ENCODE data around the gene MICAL2. TPM values are rescaled to one million over a fixed set of nuclear protein-coding genes. Genes with fewer than 3 reads are reported as not detected.

MICAL2 gene
- polyA plus RNA-seq, 3 donors = 7.9 to 13.2 (median 9.8) TPM

GRCh38 chr11:12222055-12222792, 111.8 kb downstream of the MICAL2 start:
- H3K27ac ChIP-seq (ENCODE audit: low read depth, low read length) = no peak overlapping the region
- WGBS, 3 donors = 63 to 86% (median 64%) methylated on average over 17 of the region's 17 CpGs

DNA sequence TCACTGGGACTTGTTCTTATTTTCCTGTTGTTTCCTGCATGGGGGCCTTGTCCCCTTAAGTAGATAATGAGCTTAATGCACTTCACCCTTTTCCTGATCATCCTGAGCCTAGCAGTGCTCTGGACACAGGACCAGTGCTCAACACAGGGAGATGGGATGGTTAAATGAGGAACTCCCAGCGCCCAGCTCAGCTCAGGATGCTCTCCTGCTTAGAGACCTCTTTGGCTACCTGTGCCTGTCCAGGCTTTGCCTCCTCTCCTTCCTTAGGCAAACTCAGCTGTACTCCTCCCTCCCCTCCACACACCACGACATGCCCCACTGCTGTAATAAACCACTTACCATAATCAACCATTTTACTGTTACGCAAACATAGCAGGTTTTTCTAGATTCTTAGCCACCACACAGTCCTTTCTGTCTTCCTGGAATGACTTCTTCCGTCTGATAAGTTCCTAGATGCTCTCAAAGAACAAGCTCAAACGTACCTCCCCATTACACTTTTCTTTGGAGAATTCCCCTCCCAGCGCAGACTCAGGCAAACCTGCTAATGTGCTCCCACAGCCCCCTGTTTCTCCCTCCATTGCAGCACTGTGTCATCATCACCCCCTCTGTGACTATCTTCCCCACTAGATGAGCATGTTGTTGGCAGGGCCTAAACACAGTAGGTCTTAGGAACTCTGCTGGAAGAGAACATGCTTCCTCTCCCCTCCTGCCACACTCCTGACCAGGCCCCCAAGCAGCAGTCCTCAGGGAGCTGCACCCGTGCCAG, 113.6 kb downstream of the MICAL2 start:
- no peak overlapping the region for H3K27ac ChIP-seq (ENCODE audit: low read depth, low read length)
- WGBS, 3 donors = 61 to 85% (median 68%) methylated on average over 7 of the region's 7 CpGs

DNA sequence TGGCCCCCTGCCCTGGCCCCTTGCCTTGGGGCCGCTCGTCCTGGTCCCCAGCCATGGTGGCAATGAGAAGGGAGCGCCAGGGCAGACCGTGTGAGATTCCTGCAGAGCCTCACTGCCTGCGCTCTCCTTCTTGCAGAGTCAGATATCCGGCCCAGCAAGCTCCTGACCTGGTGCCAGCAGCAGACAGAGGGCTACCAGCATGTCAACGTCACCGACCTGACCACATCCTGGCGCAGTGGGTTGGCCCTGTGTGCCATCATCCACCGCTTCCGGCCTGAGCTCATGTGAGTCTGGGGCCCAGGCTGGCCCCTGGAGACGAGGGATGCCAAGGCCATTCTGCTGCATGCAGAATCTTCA, 114.1 kb downstream of the MICAL2 start:
- H3K27ac ChIP-seq (ENCODE audit: low read depth, low read length) = no peak overlapping the region
- 35 to 73% (median 42%) methylated on average over 12 of the region's 12 CpGs for WGBS, 3 donors

DNA sequence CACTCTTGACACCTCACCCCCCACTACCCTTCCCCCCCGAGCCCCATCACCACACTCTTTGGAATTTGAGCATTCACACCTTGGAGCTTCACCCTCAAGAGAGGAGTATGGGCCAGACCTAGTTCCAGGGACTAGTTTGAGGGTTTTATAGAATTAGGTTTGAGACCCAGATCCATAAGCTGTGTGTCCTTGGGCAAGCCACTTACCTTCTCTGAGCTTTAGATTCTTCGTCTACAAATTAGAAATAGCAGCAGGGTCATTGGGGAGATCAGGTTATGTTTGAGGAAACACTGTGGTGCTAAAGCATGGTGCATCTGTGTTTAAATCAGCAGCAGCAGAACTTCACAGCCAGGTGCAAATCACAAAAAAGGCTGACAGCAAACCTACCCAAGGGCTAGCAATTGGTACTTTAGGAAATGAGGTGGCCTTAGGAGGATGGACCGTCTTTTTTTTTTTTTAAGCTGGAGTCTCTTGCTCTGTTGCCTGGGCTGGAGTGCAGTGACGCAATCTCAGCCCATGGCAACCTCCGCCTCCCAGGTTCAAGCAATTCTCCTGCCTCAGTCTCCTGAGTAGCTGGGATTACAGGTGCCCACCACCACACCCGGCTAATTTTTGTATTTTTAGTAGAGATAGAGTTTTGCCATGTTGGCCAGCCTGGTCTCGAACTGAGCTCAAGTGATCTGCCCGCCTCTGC, 114.8 kb downstream of the MICAL2 start:
- 86 to 88% (median 88%) methylated on average over 8 of the region's 8 CpGs for WGBS, 3 donors

GRCh38 chr11:12226093-12226492, 115.7 kb downstream of the MICAL2 start:
- H3K27ac ChIP-seq (ENCODE audit: low read depth, low read length) = no peak overlapping the region
- WGBS, 3 donors = 96 to 98% (median 97%) methylated on average over 8 of the region's 8 CpGs

More for the DNA sequence above, 114.8 kb downstream of the MICAL2 start:
- H3K27ac ChIP-seq (ENCODE audit: low read depth, low read length) = no peak overlapping the region

DNA sequence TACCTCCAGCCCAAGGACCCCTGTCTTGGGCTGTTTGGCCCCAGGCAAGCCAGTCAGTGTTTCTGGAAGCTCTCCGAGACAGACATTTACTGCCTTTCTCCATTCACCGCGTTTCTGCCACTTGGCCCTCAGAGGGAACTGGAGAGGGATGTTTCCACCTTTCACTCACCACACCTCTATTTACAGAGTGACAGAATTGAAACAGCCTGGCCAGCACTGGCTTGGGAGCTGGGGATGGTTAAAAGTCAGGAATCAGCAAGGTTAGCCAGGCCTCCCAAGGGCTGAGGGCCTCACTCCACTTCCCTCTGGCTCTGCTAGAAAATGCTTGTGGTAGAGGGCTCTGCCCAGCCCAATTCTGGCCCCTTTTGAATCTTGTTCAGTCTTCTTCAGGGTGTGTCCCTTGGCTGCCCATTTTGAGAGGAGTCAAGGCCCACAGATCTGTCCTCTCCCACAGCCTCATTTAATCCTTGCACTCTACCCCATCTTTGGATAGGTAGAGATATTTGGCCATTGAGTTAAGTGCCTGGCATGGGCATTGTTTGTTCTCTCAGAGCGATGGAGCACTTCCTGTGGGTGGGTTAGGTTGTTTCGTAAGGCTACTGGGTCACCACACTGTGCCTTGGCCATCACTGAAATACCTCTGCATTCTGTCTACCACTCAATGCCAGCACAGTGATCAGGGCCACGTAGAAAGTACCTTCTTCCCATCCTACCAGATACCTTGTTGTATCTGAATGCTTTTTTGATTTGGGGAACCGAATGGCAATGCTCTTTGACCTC, 119.2 kb downstream of the MICAL2 start:
- 77 to 83% (median 80%) methylated on average over 7 of the region's 7 CpGs for whole genome bisulfite sequencing, 3 donors

DNA sequence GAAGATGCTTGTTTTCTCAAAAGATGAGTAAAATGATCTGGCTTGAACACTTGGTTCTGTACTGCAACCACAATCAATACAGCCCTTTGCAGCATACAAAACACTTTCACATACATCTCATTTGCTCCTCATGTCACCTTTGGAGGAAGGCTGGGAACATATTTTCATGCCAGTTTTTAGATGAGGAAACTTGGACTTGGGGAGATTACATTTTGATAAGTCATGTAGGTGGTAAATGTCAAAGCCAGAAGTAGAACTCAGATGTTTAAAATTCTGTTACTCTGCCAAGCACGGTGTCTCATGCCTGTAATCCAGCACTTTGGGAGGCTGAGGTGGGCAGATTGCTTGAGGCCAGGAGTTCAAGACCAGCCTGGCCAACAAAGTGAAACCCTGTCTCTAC, 121.8 kb downstream of the MICAL2 start:
- 58 to 87% (median 81%) methylated on average over 1 of the region's 1 CpG for WGBS, 3 donors

More for the DNA sequence above, 119.2 kb downstream of the MICAL2 start:
- H3K27ac ChIP-seq (ENCODE audit: low read depth, low read length) = no peak overlapping the region

DNA sequence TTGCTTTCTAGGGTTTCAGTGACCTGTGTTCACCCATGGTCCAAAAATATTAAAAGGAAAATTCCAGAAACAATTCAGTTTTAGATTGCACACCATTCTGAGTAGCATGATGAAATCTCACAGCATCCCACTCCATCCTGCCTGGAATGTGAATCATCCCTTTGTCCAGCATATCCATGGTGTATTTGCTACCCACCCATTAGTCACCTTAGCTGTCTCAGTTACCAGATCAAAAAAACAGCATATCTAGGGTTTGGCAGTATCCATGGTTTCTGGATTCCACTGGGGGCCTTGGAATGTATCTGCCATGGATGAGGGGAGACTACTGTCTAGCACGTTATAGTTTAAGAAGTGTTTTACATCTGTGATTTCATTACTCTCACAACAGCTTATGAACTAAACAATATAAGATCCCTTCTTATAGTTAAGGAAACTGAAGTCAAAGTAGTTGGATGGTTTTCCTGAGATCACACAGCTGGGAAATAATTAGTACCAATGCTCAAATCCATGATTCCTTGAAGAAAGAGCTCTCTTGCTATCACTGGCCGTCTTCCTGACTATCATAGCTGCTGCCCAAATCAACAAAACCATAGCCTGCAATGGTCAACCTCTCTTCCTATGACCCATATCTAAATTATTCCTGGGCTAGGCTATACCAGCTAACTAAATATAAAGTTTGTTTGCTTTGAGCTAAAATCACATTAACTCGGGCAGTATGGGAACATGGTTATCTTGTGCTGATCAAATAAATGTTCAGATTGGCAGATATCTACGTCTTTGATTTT, 122.6 kb downstream of the MICAL2 start:
- H3K27ac ChIP-seq (ENCODE audit: low read depth, low read length) = no peak overlapping the region
- 65 to 93% (median 90%) methylated on average over 4 of the region's 4 CpGs for WGBS, 3 donors

More for the DNA sequence above, 121.8 kb downstream of the MICAL2 start:
- H3K27ac ChIP-seq (ENCODE audit: low read depth, low read length) = no peak overlapping the region

- 67 to 94% (median 80%) methylated on average over 1 of the region's 1 CpG for WGBS, 3 donors
- H3K27ac ChIP-seq (ENCODE audit: low read depth, low read length) = no peak overlapping the region
Observed at GRCh38 chr11:12233602-12233925, 123.2 kb downstream of the MICAL2 start.

GRCh38 chr11:12234221-12234620, 123.8 kb downstream of the MICAL2 start:
- 44 to 66% (median 63%) methylated on average over 1 of the region's 1 CpG for WGBS, 3 donors
- H3K27ac ChIP-seq (ENCODE audit: low read depth, low read length) = no peak overlapping the region

DNA sequence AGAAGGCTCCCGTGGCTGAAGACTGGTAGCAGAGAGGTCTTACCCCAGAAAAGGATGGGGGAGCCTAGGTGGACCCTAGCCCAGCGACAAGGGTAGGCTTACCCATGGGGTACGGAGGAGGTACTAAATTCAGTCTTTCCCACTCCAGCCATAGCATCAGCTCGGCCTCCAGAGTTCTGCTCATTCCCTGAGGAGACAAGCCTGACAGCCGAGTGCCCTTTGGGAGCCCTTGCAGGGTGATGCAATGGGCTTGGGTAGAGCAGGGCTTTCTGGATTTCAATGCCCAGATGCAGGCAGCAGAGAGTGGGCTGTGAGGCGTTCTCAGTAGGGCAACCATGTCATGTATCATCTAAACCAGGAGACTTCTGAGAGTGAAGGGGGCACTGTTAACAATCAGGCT, 124.7 kb downstream of the MICAL2 start:
- WGBS, 3 donors = 95 to 97% (median 96%) methylated on average over 6 of the region's 6 CpGs
- H3K27ac ChIP-seq (ENCODE audit: low read depth, low read length) = no peak overlapping the region

GRCh38 chr11:12235553-12235946, 125.2 kb downstream of the MICAL2 start:
- WGBS, 3 donors = 76 to 96% (median 96%) methylated on average over 3 of the region's 3 CpGs
- H3K27ac ChIP-seq (ENCODE audit: low read depth, low read length) = no peak overlapping the region

DNA sequence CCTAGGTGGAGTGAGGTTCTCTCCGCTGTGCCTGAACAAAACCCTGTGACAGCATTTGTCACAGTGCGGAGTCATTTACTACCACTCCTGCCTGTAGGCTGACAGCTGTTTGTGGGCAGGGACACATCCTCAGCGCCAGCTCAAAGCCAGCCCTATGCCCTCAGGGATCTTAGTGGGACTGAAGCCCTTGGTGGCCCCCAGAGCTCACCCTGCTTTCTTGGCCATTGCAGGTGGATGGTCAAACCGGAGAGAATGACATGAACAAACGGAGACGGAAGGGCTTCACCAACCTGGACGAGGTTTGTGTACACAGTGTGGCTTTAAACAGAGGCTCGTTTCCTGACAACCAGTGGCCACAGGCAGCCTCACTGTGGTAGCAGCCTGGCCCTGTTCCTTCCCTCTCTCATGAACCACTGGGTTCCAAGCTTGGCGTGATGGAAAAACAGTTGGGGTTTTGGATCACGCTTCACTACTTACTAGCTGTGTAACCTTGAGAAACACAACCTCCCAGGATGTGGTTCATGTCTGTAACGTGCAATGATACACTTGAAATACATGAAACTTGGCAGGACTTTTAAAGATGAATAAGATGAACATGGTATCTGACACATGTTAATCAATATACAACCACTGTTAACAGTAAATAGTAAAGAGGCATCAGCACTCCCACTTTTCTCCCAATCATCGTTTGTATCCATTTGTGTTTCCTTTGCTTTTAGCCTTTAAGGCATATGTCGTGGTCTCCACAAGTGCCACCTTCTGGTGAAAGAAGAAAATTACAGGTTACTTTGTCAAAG, 125.8 kb downstream of the MICAL2 start:
- H3K27ac ChIP-seq (ENCODE audit: low read depth, low read length) = no peak overlapping the region
- WGBS, 3 donors = 46 to 52% (median 47%) methylated on average over 13 of the region's 13 CpGs

DNA sequence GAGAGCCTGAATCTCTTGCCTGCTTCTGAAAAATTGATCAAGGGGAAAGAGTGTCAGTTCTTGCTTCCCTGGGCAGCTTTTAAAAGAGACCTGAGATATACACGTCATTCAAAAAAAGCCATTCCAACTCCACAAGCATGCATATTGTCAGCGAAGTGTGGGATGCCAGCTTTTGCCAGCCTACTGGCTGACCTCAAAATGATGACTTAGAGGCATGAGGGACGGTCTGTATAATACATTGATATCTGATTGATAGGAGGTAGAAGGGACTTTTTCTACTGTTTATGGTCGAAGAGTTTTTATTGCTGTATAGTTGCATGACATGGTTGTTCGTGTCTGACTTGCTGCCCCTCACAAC, 126.3 kb downstream of the MICAL2 start:
- H3K27ac ChIP-seq (ENCODE audit: low read depth, low read length) = no peak overlapping the region
- 59 to 72% (median 69%) methylated on average over 5 of the region's 5 CpGs for WGBS, 3 donors

DNA sequence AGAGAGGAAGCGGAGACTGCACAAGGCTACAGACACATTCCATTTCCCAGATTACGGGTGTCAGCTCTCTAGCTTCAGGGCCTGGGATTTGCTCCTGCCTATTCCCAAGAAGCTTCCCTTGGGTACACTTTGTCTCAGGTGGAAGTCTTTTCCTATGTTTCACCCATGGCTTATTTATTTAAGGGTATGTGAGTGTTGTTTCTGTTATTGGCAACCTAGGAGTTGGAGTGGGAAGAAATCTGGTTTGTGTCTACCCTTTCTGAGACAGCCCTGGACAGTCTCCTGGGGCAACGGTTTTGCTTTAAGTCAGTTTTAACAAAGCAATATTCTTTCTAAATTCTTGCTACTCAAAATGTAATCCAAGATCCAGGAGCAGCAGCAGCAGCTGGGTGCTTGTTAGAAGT, 127.0 kb downstream of the MICAL2 start:
- whole genome bisulfite sequencing, 3 donors = 78 to 86% (median 84%) methylated on average over 3 of the region's 3 CpGs

DNA sequence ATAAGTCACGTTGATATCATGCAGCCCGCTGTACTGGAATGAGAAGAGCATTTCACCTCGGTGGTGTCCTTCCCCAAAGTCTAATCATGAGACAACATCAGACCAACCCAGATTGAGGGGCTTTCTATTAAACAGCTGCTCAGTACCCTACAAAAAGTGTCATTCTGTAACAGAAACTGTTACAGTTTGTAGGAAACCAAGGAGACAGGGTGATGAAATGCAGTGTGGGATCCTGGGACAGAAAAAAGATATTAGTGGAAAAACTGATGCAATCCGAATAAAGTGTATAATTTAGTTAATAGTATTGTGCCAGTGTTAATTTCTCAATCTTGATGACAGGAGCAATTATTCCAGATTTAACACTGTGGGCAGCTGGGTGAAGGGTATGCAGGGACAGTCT, 128.0 kb downstream of the MICAL2 start:
- no peak overlapping the region for H3K27ac ChIP-seq (ENCODE audit: low read depth, low read length)
- 88 to 89% (median 88%) methylated on average over 4 of the region's 4 CpGs for WGBS, 3 donors

More for the DNA sequence above, 127.0 kb downstream of the MICAL2 start:
- H3K27ac ChIP-seq (ENCODE audit: low read depth, low read length) = no peak overlapping the region

DNA sequence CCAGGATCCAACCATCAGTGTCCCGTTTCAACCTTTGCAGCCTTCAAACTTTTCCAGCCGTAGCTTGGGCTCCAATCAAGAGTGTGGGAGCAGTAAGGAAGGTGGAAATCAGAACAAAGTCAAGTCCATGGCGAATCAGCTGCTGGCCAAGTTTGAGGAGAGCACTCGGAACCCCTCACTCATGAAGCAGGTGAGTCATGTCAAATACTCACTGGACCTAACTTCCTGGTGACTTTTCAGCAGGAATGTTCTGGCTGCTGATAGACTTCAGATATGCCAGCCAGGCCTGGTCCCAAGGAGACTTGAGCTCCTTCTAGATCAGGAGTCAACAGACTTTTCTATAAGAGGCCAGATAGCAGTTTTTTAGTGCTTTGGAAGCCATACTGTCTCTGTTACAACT, 129.0 kb downstream of the MICAL2 start:
- 80 to 94% (median 90%) methylated on average over 4 of the region's 4 CpGs for WGBS, 3 donors
- H3K27ac ChIP-seq (ENCODE audit: low read depth, low read length) = no peak overlapping the region

Data from adipose tissue (tissue), 3 donors.